ENCODE measurements around the gene CBX4.

CBX4 gene

GRCh38 chr17:79826841-79827578 is 12.2 kb downstream of the CBX4 start:
- no peak for DNase-seq

- DNase-seq, result no peak
Observed at GRCh38 chr17:79826204-79826680, 13.0 kb downstream of the CBX4 start.

- no peak for DNase-seq
Observed at GRCh38 chr17:79825580-79825921, 13.7 kb downstream of the CBX4 start.

DNA sequence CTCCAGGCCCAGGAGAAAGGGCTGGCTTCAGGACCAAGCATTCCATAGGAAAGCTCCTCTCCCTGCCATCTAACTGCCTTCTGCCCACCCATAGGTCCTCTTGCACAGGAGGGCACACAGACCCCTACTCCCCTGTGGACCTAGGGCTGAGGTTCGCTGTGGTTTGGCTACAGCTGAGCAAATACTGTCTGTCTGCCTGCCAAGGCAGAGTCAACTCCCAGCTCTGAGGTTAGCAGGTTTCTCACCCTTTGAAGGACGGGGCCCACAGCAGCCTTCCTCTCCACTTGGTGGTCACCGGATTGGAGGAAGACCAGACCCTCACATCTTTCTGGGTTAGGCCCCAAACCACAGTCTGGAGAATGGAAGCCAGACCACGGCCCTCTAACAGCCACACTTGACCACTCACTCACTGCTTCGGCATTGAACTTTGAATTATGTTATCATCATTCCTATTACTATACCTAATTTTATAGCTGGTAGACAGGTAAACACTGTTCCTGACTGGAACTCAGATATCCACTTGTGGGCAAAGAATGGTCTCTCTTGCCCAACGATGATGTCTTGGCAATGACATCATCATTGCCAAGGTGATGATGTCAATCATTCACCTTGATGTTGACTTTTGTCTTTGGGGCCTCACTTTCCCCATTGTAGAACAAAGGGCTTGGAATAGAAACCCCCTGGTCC is 14.2 kb downstream of the CBX4 start:
- no peak for DNase-seq

DNA sequence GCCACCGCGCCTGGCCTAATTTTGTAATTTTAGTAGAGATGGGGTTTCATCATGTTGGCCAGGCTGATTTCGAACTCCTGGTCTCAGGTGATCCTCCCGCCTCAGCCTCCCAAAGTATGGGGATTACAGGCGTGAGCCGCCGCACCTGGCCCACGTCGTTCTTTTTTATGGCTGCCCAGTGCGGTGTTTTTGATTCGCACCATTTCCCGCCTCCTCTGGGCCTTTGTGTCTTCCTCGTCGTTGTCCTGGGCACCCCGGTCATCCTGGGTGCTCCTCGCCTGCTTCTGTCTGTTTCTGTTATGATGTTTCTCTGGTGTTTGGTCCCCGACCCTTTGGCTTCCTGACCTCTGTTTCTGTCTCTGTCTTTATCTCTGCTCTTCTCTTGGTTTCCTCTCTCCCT is 15.0 kb downstream of the CBX4 start:
- DNase-seq, result no peak

GRCh38 chr17:79822583-79823124 is 16.6 kb downstream of the CBX4 start:
- DNase-seq, result no peak

GRCh38 chr17:79821331-79822095 is 17.7 kb downstream of the CBX4 start:
- no peak for DNase-seq

DNA sequence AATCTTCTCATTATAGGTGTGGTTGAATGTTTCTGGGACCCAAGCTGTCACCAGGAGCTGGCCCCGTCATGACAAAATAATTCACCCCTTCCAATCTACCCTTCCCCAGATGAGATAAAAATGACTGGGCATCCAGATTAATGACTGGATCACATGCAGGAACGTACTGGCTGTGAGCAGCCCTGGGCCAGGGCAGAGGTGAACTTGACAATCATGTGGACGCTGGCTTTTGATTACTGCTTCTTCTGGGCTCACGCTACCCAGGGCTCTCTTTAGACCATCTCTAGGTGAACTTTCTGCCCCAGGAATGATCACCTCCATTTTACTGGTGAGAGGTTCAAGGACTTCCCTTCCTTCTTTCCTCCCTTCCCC is 18.3 kb downstream of the CBX4 start:
- DNase-seq, result no peak

DNA sequence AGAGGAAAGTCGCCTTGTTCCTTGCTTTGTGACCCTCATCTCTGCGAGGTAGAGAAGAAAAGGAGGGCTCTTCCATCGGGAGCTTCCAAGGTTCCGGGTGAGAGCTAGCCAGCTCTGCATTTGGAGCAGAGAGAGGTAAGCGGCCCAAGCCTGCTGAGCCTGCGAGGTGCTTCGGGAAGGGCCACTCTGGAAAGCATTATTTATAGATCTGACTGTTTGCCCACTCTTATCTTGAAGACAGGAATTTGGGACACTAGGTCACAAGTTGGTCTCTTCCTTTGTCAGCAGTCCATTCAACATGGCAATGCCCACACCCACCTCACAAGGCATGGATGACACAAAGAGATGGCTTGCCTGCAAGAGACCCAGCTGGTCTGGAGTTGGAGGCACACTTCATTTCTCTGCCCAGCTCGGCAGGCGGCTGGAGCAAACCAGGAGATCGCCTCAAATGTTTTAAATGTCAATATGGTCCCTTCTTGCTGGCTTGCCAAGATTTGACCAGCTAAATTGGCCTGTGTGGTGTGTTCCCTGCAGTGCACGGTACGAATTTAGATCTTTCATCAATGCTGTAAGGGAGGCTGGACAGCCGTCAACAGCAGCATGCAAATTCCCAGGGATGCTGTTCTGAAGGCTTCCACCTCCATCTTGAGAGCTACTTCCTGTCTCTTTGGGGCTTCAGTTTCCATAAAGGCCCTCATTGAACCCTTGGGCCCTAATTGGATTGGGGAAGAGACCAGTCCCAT is 19.5 kb downstream of the CBX4 start:
- no peak for DNase-seq

DNA sequence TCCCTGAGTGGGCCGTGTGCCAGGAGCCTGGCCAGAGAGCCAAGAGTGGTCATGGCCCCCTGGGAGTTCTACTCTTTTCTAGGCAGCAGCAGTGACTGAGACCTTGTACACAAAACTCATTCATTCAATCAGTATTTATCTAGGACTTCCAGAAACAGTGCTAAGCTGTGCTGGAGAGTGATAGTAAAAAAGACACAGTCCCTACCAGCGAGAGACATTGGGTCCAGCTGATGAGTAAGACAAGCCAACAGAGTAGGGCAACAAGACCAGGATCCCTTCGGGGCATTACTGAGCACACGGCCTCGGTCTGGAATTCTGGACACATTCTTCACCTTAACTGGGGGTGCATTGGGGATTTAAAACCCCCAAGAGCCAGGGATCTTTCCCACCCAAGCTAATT is 20.2 kb downstream of the CBX4 start:
- no peak for DNase-seq

GRCh38 chr17:79818026-79818758 is 21.0 kb downstream of the CBX4 start:
- DNase-seq, result no peak

GRCh38 chr17:79815836-79816461 is 23.3 kb downstream of the CBX4 start:
- DNase-seq, result no peak

DNA sequence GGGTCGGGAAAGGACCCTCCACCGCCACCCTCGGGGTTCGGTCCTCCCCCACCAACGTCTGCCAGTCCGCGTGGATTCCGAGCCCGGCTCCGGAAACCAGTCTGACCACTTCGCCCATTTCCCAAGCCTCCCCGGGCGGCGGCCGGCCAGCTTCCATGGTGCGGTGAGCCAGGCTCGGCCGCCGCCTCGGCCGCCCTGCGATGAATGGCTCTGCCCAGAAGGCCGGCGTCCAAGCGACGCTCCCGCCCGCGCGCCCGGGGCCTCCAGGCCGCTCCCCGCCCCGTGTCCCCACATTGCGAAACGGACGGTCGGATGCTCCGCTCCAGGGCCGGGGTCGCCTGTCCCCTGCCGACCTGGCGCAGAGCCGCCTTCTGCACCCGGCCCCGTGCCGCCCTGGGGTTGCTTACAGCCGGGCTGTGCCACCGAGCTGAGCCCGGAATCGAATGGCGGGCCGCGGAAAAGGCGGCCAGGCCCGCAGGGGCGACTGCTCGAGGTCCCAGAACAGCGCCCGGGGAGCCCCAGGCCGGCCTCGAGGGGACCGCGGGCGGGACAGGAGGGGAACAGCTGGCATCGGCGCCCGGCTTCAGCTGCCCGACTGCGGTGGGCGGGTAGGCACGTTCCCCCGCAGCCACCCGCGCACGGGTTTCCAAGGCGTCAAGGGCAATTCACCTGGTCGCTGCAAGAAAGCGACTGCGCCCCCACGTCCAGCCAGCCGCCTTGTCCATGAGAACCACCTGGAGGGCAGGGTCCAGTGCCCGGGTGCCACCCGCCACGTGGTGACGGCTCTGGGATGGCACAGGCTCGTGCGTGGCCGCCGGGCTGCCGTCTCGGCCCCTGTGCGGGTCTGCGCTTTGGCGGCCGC is 24.0 kb downstream of the CBX4 start:
- no peak for DNase-seq

GRCh38 chr17:79814127-79814973 is 24.9 kb downstream of the CBX4 start:
- no peak for DNase-seq

GRCh38 chr17:79813297-79814126 is 25.7 kb downstream of the CBX4 start:
- DNase-seq, result no peak

GRCh38 chr17:79812353-79813258 is 26.6 kb downstream of the CBX4 start:
- DNase-seq, result no peak

DNA sequence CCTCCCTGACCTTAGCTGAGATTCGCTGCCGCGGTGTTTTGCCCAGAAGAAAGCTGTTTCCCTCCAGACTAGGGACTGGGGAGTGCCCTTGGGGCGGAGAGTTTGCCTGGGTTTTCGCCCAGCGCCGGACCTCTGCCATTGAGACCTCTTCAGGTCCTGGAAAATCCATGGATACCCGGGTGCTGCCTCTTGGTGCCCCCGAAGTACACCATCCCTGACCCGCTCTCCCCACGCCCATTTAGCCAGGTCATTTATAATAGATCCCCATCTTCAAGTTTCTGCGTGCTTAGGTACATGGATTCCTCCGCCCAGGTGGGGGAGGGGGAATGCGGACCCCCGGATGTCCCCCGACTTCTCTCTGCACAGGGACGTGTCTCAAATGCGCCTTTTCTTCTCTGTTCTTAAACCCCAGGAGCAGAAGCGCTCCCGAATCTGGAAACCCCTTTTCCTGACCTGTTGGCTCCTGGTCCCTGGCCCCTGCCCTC is 27.3 kb downstream of the CBX4 start:
- DNase-seq, result no peak
